Keratinocyte (primary cell): ENCODE measurements around the gene UPB1. TPM values are rescaled to one million over a fixed set of nuclear protein-coding genes. Genes with fewer than 3 reads are reported as not detected.

ENCODE experiments used
- DNase-seq: peaks from one replicate; pipeline ENCODE4 v3.0.0-alpha.2; 2011; ENCODE audit warnings: low read depth, missing footprints, low spot score
- FAIRE-seq: peaks from 2 replicates; lab custom pipeline; 2011; peaks lifted over from hg19 to GRCh38; lab: Jason Lieb, UNC
- H2AFZ ChIP-seq: 2 replicates; pipeline ENCODE4 v1.6.0; 2012; ENCODE audit warnings: low read length, control low read depth, inconsistent platforms; ENCODE audit not compliant: control insufficient read depth
- H3K27ac ChIP-seq: 2 replicates; pipeline ENCODE4 v1.5.1; 2011; ENCODE audit warnings: low read length; ENCODE audit not compliant: control insufficient read depth, insufficient read depth
- H3K27me3 ChIP-seq: 3 replicates; pipeline ENCODE4 v1.6.0; 2011; ENCODE audit warnings: low read length; ENCODE audit not compliant: control insufficient read depth, insufficient read depth; ENCODE audit errors: extremely low read depth
- H3K36me3 ChIP-seq, 2 experiments: 2 replicates in 1 of 2; 3 replicates in 1 of 2; pipeline ENCODE4 v1.5.1; 2011; ENCODE audit warnings: low read length in 2 of 2, mild to moderate bottlenecking in 1 of 2; ENCODE audit not compliant: control insufficient read depth in 2 of 2, insufficient read depth in 2 of 2; ENCODE audit errors: extremely low read depth in 1 of 2
- H3K4me1 ChIP-seq: 3 replicates; pipeline ENCODE4 v1.5.1; 2011; ENCODE audit warnings: low read length; ENCODE audit not compliant: control insufficient read depth, insufficient read depth; ENCODE audit errors: extremely low read depth
- H3K4me2 ChIP-seq: 3 replicates; pipeline ENCODE4 v1.6.0; 2011; ENCODE audit warnings: low read depth, low read length; ENCODE audit not compliant: control insufficient read depth, insufficient read depth; ENCODE audit errors: extremely low read depth
- H3K4me3 ChIP-seq, 3 experiments: fragments of 200-600 bp in 1 of 3; sonication (generic) in 1 of 3; 2 replicates in 2 of 3; 3 replicates in 1 of 3; pipeline ENCODE4 v1.5.1; 2011 to 2016; ENCODE audit warnings: low read length in 3 of 3, mild to moderate bottlenecking in 3 of 3, control low read depth in 2 of 3, inconsistent platforms in 1 of 3, low read depth in 1 of 3, mixed read lengths in 1 of 3, mixed run types in 1 of 3, moderate library complexity in 1 of 3; ENCODE audit not compliant: control insufficient read depth in 2 of 3, insufficient read depth in 2 of 3; ENCODE audit errors: extremely low read depth in 1 of 3
- H3K79me2 ChIP-seq: 2 replicates; pipeline ENCODE4 v1.6.0; 2012; ENCODE audit warnings: low read length; ENCODE audit not compliant: control insufficient read depth, insufficient read depth
- H3K9ac ChIP-seq: 3 replicates; pipeline ENCODE4 v1.6.0; 2011; ENCODE audit warnings: low read length; ENCODE audit not compliant: control insufficient read depth, insufficient read depth; ENCODE audit errors: extremely low read depth
- H3K9me1 ChIP-seq: 3 replicates; pipeline ENCODE4 v1.6.0; 2011; ENCODE audit warnings: low read length; ENCODE audit not compliant: control insufficient read depth, insufficient read depth; ENCODE audit errors: extremely low read depth
- H3K9me3 ChIP-seq: 2 replicates; pipeline ENCODE4 v1.5.1; 2012; ENCODE audit warnings: low read depth, low read length; ENCODE audit not compliant: control insufficient read depth
- H4K20me1 ChIP-seq: 3 replicates; pipeline ENCODE4 v1.6.0; 2011; ENCODE audit warnings: low read length; ENCODE audit not compliant: control insufficient read depth, insufficient read depth; ENCODE audit errors: extremely low read depth
- EZH2 ChIP-seq: IDR thresholded peaks from one replicate; pipeline ENCODE4 v1.6.1; 2012; ENCODE audit warnings: inconsistent platforms, mild to moderate bottlenecking, low read length, moderate library complexity
- dilution Hi-C: fragments of 300-500 bp; cut with MboI; formaldehyde crosslinking; loops from one replicate; pipeline ENCODE4 v1.7.0; 2020; ENCODE audit warnings: low sequenced_read_pairs; ENCODE audit not compliant: extremely low pct_ligation_motif_present
- polyA plus RNA-seq, 5 experiments: library from polyadenylated mRNA; depleted of rRNA in 3 of 5; stranded (reverse) in 3 of 5; stranded (forward) in 1 of 5; unstranded in 1 of 5; fragments of >200 nt; gene quantifications; 1 replicate in 1 of 5; 2 replicates in 3 of 5; 3 replicates in 1 of 5; pipeline versions ENCODE4 v1.2.1 to v1.2.3, GENCODE V29; 2011 to 2012; ENCODE audit warnings: missing spikeins in 2 of 5, low read depth in 1 of 5, low replicate concordance in 1 of 5
- TF ChIP-seq, protein P1 (sequence below), 3 experiments: IDR thresholded peaks in 1 of 3; conservative IDR thresholded peaks in 1 of 3; optimal IDR thresholded peaks in 1 of 3; 2 replicates in 2 of 3; 3 replicates in 1 of 3; pipeline versions ENCODE3 to v1.5.1; 2011; ENCODE audit warnings: low read length in 3 of 3, mild to moderate bottlenecking in 3 of 3, moderate library complexity in 2 of 3, control low read depth in 1 of 3, inconsistent platforms in 1 of 3; ENCODE audit not compliant: insufficient read depth in 2 of 3; ENCODE audit errors: extremely low read depth in 1 of 3

UPB1 gene
- polyA plus RNA-seq, 1 donor (not counting 4 experiments of a cell fraction or from before 2014, with no cell fraction given) = not detected

DNA sequence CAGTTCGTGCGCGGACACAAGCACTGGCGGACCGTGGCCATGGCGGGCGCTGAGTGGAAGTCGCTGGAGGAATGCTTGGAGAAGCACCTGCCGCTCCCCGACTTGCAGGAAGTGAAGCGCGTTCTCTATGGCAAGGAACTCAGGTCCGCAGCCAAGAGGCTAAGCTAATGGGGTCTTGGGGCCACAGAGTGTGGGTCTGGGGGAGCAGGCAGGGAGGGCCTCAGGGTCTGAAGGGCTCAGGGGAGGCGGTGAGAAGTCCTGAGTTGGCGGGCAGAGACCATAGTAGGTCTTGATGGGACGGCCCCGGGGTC lies 188 bp downstream of the UPB1 start:
- dilution Hi-C loops = no loop called here
- Histone ChIP-seq H3K9ac (no peak overlapping the region), H2AFZ (no peak overlapping the region), H4K20me1 (no peaks in the 10 kb centered on the region), H3K9me1 (no peaks in the 10 kb centered on the region), H3K4me3 (peak overlapping the region in 1 of 3 experiments; percentile 29), H3K9me3 (peaks cover 2% of the 10 kb centered on the region), H3K27me3 (peaks cover 27% of the 10 kb centered on the region), H3K36me3 (no peaks in the 10 kb centered on the region), H3K4me1 (peaks cover 7% of the 10 kb centered on the region), H3K79me2 (no peaks in the 10 kb centered on the region), H3K27ac (no peak overlapping the region), H3K4me2 (peak overlapping the region; percentile 48)
- TF ChIP-seq, protein P1, sequence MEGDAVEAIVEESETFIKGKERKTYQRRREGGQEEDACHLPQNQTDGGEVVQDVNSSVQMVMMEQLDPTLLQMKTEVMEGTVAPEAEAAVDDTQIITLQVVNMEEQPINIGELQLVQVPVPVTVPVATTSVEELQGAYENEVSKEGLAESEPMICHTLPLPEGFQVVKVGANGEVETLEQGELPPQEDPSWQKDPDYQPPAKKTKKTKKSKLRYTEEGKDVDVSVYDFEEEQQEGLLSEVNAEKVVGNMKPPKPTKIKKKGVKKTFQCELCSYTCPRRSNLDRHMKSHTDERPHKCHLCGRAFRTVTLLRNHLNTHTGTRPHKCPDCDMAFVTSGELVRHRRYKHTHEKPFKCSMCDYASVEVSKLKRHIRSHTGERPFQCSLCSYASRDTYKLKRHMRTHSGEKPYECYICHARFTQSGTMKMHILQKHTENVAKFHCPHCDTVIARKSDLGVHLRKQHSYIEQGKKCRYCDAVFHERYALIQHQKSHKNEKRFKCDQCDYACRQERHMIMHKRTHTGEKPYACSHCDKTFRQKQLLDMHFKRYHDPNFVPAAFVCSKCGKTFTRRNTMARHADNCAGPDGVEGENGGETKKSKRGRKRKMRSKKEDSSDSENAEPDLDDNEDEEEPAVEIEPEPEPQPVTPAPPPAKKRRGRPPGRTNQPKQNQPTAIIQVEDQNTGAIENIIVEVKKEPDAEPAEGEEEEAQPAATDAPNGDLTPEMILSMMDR (optimal IDR thresholded peaks at IDR 0.05 in 1 of 3, IDR thresholded peaks at IDR 0.05 in 1 of 3, conservative IDR thresholded peaks at IDR 0.05 in 1 of 3; ENCODE audit: extremely low read depth in 1 of 3, insufficient read depth in 2 of 3, low read length in 3 of 3) = no peak
- no peak for TF ChIP-seq EZH2
- FAIRE-seq (no peak), DNase-seq (no peak)

DNA sequence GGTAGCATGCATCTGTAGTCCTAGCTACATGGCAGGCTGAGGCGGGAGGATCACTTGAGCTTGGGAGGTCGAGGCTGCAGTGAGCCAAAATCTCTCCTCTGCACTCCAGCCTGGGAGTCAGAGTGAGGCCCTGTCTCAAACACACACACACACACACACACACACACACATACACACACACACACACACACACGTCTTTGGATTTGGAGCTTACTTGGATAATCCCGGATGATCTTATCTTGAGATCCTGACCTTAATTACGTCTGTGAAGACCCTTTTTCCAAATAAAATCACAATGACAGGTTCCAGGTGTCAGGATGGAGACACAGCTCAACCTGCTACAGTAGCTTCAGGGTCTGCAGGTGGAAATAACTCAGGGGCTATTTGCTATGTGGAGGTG lies 1.1 kb downstream of the UPB1 start:
- Histone ChIP-seq H4K20me1 (no peaks in the 10 kb centered on the region), H3K9me1 (no peaks in the 10 kb centered on the region), H3K79me2 (no peaks in the 10 kb centered on the region), H3K9me3 (peaks cover 2% of the 10 kb centered on the region), H3K4me1 (peaks cover 10% of the 10 kb centered on the region), H3K4me3 (no peak overlapping the region), H2AFZ (no peak overlapping the region), H3K27ac (no peak overlapping the region), H3K36me3 (no peaks in the 10 kb centered on the region), H3K4me2 (no peak overlapping the region), H3K27me3 (peaks cover 27% of the 10 kb centered on the region), H3K9ac (no peak overlapping the region)
- no peak for FAIRE-seq
- TF ChIP-seq, protein P1 (optimal IDR thresholded peaks at IDR 0.05 in 1 of 3, IDR thresholded peaks at IDR 0.05 in 1 of 3, conservative IDR thresholded peaks at IDR 0.05 in 1 of 3; ENCODE audit: extremely low read depth in 1 of 3, insufficient read depth in 2 of 3, low read length in 3 of 3) = no peak
- no peak for TF ChIP-seq EZH2
- DNase-seq = no peak
- dilution Hi-C loops = no loop called here
